AG09319 (cell line): Measurements from ENCODE around the gene MYMX.

Experiments
- DNase-seq: peaks from one replicate; pipeline ENCODE4 v3.0.0-alpha.2; 2010; ENCODE audit warnings: low read depth; ENCODE audit errors: extremely low read depth
- CTCF ChIP-seq: IDR thresholded peaks from 2 replicates; pipeline ENCODE4 v1.5.1; 2011; ENCODE audit warnings: low read depth, mild to moderate bottlenecking, inconsistent platforms, low read length, moderate library complexity

MYMX gene

GRCh38 chr6:44199883-44200282 is 16.8 kb upstream of the MYMX start:
- no peak for TF ChIP-seq CTCF
- no peak for DNase-seq

- DNase-seq = no peak
- TF ChIP-seq CTCF = no peak
Measured at GRCh38 chr6:44201200-44201599, 15.5 kb upstream of the MYMX start.

- TF ChIP-seq CTCF = no peak
- DNase-seq = no peak
Measured at GRCh38 chr6:44201638-44202303, 15.0 kb upstream of the MYMX start.

GRCh38 chr6:44202332-44202971 is 14.3 kb upstream of the MYMX start:
- no peak for TF ChIP-seq CTCF
- DNase-seq = no peak

- TF ChIP-seq CTCF = no peak
- DNase-seq = no peak
Measured at GRCh38 chr6:44202972-44203750, 13.6 kb upstream of the MYMX start.

- no peak for DNase-seq
- no peak for TF ChIP-seq CTCF
Measured at GRCh38 chr6:44203955-44204354, 12.8 kb upstream of the MYMX start.

GRCh38 chr6:44207966-44208365 is 8.8 kb upstream of the MYMX start:
- DNase-seq = no peak
- no peak for TF ChIP-seq CTCF
